Measurements from ENCODE around the gene KMO.

Gene KMO

GRCh38 chr1:241532162-241532531 is at the start of gene KMO:
KMO (plus strand) TSS chr1:241532378; CDS start chr1:241532445, 67 bp downstream.
- no peak for DNase-seq (ENCODE audit: low read depth in 2 of 2)

GRCh38 chr1:241482761-241483250 is 49.4 kb upstream of the KMO start:
- no peak for DNase-seq (ENCODE audit: low read depth in 2 of 2)

- no peak for DNase-seq (ENCODE audit: low read depth in 2 of 2)
Observed at GRCh38 chr1:241485145-241485544, 47.0 kb upstream of the KMO start.

- no peak for DNase-seq (ENCODE audit: low read depth in 2 of 2)
Observed at GRCh38 chr1:241485554-241485992, 46.6 kb upstream of the KMO start.

- no peak for DNase-seq (ENCODE audit: low read depth in 2 of 2)
Observed at GRCh38 chr1:241488739-241489138, 43.4 kb upstream of the KMO start.

GRCh38 chr1:241495741-241496140 is 36.4 kb upstream of the KMO start:
- DNase-seq (ENCODE audit: low read depth in 2 of 2), result no peak

- DNase-seq (ENCODE audit: low read depth in 2 of 2), result no peak
Observed at GRCh38 chr1:241499910-241500309, 32.3 kb upstream of the KMO start.

GRCh38 chr1:241503444-241503843 is 28.7 kb upstream of the KMO start:
- DNase-seq (ENCODE audit: low read depth in 2 of 2), result no peak

- no peak for DNase-seq (ENCODE audit: low read depth in 2 of 2)
Observed at GRCh38 chr1:241507189-241507863, 24.9 kb upstream of the KMO start.

- no peak for DNase-seq (ENCODE audit: low read depth in 2 of 2)
Observed at GRCh38 chr1:241513378-241513777, 18.8 kb upstream of the KMO start.

- DNase-seq (ENCODE audit: low read depth in 2 of 2), result peak in 1 of 2 donors; percentile 12
Observed at GRCh38 chr1:241518476-241519307, 13.5 kb upstream of the KMO start.

- peak; percentile 90 to 93 for DNase-seq (ENCODE audit: low read depth in 2 of 2)
Observed at GRCh38 chr1:241519308-241520079, 12.7 kb upstream of the KMO start, which contains the start of gene FH. FH (minus strand) TSS chr1:241519755; CDS start chr1:241519722, 33 bp downstream.

GRCh38 chr1:241520080-241520465 is 12.1 kb upstream of the KMO start:
- DNase-seq (ENCODE audit: low read depth in 2 of 2), result no peak

- no peak for DNase-seq (ENCODE audit: low read depth in 2 of 2)
Observed at GRCh38 chr1:241521718-241522117, 10.5 kb upstream of the KMO start.

GRCh38 chr1:241525026-241525425 is 7.2 kb upstream of the KMO start:
- DNase-seq (ENCODE audit: low read depth in 2 of 2), result no peak

- no peak for DNase-seq (ENCODE audit: low read depth in 2 of 2)
Observed at GRCh38 chr1:241527146-241527545, 5.0 kb upstream of the KMO start.

- DNase-seq (ENCODE audit: low read depth in 2 of 2), result no peak
Observed at GRCh38 chr1:241531195-241532161, 700 bp upstream of the KMO start.

- no peak for DNase-seq (ENCODE audit: low read depth in 2 of 2)
Observed at GRCh38 chr1:241532864-241533263, 686 bp downstream of the KMO start.

- DNase-seq (ENCODE audit: low read depth in 2 of 2), result no peak
Observed at GRCh38 chr1:241533326-241534115, 1.3 kb downstream of the KMO start.

GRCh38 chr1:241536304-241536703 is 4.1 kb downstream of the KMO start:
- no peak for DNase-seq (ENCODE audit: low read depth in 2 of 2)

All from stimulated activated CD8-positive, alpha-beta memory T cell treated with anti-CD3 and anti-CD28 coated beads, Interleukin-7, amount 100 ng/mL, for 4 hours (primary cell).